HG02973 (cell line): Measurements from ENCODE around the gene ANGEL2.
A peak's percentile ranks its signal among the peaks of the same experiment; 100 is the strongest.
"Not testable (repeated sequence)": the region's sequence is repeated elsewhere in the genome, so short reads cannot be mapped to it uniquely, and the experiment has no call there.

Source experiments
- ATAC-seq: cut with Tn5 transposase; IDR thresholded peaks from one replicate; pipeline ENCODE4 v1.9.1; 2021; ENCODE audit warnings: moderate library complexity; ENCODE audit not compliant: unreplicated experiment

ANGEL2 gene, protein sequence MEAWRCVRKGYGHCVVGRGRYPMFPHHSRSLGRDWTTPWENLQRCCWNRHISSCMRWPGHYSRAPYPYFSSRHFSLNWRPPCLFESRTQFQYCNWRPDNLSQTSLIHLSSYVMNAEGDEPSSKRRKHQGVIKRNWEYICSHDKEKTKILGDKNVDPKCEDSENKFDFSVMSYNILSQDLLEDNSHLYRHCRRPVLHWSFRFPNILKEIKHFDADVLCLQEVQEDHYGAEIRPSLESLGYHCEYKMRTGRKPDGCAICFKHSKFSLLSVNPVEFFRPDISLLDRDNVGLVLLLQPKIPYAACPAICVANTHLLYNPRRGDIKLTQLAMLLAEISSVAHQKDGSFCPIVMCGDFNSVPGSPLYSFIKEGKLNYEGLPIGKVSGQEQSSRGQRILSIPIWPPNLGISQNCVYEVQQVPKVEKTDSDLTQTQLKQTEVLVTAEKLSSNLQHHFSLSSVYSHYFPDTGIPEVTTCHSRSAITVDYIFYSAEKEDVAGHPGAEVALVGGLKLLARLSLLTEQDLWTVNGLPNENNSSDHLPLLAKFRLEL

DNA sequence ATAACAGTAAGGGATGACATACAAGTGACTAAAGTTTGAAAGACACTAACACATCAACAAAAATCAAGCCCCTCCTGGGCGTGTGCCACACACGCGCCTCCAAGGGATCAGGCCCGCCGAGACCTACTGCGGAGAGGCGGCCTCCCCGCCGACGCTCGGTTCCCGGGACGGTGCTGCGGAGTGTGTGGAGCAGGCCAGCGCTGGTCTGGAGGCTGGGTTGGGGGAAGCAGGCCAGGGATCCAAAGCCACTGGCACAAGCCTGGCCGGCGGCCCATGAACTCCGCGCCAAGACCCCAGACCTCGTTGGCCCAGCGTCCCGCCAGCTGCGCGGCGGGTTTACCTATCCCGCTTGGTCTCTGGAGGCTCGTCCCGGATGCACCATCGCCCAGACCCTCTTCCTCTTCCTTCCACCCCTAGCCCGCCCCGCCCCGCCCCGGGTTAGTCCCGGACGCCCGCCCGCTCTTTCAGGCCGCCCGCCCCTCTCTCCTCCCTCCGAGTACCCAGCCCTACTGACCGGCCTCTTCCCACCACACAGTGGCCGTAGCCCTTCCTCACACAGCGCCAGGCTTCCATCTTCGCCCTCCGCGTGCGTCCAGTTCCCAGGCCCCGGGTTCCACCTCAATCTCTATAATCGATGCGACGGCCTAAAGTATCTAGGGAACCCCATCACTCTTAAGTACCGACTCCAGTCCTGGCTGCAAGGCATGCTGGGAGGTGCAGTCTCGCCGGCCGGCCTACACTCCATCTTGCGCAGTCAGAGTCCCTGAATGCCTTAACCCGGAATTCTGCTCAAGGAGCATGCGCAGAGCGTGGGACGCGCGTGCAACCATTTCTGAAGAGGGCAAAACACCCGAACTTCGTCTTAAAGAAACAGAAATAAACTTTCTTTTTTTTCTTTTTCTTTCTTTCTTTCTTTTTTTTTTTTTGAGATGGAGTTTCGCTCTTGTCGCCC is at the start of gene ANGEL2:
Gene ANGEL2 (minus strand): TSS at position 769 of the 952 bp plus-strand sequence. CDS start 196 bp downstream, at position 573.
- ATAC-seq: peak; percentile 95

GRCh38 chr1:213061263-213061662 is 45.6 kb upstream of the ANGEL2 start:
- no peak for ATAC-seq

DNA sequence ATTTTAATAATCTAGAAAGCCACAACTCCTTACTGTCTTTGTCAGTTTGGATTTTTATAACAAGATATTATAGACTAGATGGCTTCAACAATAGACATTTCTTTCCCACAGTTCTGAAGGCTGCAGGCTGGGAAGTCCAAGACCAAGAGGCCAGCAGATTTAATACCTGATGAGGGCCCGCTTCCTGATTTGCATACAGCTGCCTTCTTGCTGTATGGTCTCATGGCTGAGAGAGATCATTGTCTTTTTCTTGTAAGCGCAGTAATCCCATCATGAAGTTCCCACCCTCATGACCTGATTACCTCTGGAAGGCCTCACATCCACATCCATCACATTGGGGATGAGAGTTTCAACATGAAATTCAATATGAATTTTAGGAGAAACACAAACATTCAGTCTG is 45.2 kb upstream of the ANGEL2 start:
- no peak for ATAC-seq

DNA sequence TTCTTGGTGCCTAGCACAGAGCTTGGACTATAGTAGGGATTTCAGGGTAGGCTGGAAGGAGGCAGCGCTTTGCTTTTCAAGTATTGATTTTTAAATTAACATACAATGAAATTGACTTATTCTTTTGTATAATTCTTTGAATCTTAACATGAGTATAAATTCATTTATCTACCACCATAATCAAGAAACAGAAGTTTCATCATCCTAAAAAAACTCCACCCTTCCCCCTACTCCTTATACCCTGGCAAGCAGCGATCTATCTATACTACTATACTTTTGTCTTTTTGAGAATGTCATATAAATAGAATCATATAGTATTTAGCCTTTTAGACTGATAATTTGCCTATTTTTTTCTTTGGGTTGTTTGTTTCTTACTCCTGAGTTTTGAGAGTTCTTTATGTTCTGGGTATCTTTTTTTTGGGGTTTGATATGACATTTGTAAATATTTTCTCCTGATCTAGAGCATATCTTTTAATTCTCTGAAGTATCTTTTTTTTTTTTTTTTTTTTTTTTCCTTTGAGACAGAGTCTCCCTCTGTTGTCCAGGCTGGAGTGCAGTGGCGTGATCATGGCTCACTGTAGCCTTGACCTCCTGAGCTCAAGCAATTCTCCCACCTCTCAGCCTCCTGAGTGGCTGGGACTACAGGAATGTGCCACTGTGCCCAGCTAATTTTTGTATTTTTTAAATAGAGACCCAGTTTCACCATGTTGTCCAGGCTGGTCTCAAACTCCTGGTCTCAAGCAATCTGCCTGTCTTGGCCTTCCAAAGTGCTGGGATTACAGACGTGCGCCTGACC is 41.8 kb upstream of the ANGEL2 start:
- no peak for ATAC-seq

DNA sequence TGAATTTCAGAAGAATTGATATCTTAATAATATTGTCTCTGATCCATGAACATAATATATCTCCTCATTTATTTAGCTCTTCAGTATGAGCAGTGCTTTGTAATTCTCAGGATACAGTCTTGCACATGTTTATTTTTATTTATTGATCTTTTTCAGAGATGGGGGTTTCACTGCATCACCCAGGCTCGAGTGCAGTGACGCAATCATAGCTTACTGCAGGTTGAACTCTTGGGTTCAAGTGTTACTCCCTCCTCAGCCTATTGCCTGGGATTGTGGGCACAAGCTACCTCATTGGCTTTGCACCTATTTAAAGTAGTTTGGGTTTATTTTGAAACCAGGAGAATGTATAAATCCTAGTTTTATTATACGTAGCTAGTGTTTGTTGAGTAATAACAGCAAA is 40.1 kb upstream of the ANGEL2 start:
- no peak for ATAC-seq

DNA sequence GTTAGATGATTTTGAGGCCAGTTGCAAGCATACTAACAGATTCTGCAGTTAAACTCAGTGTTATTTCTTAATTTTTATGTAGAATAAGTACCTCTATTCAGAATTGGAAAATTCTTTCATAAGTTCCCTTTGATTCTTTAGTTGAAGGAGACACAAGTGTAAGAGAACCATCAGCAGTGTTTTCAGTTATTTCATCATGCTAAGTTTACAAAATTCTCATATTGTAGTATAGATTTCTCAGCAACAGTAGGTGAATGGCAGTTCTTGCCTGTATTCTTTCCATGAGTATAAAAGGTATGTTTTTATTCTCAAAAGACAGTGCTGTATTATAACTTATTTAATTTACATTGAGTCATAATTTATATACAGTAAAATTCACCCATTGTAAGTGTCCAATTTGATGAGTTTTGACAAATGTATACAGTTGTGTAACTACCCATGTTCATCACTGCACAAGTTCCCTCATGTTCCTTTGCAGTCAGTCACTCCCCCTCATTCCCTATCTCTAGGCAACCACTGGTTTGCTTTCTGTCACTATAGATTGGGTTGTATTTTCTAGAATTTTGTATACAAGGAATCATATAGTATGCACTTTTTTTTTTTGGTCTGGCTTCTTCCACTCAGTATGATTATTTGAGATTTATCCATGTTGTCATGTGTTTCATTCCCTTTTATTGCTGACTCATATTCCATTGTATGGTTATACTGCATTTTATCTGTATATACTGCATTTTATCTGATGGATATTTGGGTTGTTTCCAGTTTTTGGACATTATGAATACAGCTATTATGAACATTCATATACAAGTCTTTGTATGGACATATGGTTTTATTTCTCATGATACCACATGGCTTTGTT is 39.3 kb upstream of the ANGEL2 start:
- no peak for ATAC-seq

- ATAC-seq: no peak
Measured at GRCh38 chr1:213054142-213054541, 38.5 kb upstream of the ANGEL2 start.

GRCh38 chr1:213053455-213053854 is 37.8 kb upstream of the ANGEL2 start:
- no peak for ATAC-seq

GRCh38 chr1:213051881-213052202 is 36.2 kb upstream of the ANGEL2 start:
- no peak for ATAC-seq

DNA sequence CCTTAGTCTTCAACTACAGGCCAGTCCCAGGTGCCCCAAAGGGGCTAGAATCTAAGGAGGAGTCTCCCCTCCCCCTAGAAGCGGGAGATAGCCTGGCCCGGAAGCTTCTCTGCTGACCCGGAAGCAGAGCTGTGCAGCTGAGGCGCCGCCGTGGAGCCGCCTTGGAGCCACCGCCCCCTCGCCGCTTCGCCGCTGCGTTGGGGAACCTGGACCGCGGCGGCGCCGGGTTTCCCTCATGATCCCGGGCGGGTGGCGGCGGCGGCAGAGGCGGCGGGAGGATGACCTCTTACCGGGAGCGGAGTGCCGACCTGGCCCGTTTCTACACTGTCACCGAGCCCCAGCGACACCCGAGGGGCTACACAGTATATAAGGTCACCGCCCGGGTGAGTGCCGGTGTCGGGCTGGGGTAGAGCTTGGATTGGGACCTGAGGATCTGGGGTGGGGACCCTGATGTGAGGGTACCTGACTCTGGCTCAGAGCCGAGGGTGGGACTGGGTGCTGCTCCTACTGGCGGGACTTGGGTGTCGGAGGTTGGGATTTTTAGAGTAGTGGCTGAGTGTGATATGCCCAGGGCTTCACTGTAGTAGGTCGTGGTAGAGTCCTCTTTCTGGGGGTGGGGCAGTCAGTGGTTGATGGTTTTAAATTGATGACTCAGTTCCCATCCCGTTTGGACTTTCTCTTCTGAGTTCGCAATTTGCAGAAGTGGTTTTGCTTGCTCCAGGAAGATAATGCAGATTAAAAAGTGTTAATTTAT is 35.6 kb upstream of the ANGEL2 start, which contains the start of gene RPS6KC1:
Gene RPS6KC1 (plus strand): TSS at position 115 of the 754 bp plus-strand sequence. CDS start 164 bp downstream, at position 279.
- ATAC-seq: peak; percentile 98

DNA sequence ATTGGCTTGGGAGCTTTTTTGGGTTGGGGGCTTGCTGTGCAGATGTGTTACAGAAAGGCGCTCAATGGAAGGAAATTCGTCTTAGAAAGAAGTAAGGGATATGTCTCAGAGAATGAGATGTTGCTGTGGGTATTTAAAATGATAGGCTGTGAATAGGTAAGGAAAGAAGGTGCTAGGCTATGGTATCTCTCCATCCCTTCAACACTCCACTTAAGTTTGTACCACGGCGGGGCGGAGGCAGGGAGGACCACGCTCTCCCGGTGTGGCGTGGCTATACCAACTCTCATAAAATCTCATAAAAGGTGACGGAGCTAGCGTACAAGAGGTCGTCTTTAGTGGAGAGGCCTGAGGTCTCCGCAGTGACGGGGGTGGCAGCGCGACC is 35.1 kb upstream of the ANGEL2 start:
- peak; percentile 24 for ATAC-seq

DNA sequence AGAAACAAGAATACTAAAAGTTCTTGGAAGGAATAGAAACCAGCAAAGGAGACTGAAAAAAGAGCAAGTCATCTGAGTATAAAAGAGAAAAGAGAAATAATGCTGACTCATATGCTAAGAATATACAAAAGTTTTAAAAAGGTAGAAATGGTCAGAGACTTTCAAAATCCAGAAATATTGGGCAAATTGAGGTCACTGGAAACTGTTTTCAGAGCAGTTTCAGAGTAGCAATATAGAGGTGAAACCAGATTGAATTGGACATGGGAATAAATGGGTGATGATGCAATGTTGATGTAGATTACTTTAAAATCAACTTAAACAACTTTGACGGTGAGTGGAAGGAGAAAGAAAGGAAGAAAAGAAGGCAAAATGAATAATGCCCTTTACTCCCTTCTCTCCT is 33.6 kb upstream of the ANGEL2 start:
- no peak for ATAC-seq

DNA sequence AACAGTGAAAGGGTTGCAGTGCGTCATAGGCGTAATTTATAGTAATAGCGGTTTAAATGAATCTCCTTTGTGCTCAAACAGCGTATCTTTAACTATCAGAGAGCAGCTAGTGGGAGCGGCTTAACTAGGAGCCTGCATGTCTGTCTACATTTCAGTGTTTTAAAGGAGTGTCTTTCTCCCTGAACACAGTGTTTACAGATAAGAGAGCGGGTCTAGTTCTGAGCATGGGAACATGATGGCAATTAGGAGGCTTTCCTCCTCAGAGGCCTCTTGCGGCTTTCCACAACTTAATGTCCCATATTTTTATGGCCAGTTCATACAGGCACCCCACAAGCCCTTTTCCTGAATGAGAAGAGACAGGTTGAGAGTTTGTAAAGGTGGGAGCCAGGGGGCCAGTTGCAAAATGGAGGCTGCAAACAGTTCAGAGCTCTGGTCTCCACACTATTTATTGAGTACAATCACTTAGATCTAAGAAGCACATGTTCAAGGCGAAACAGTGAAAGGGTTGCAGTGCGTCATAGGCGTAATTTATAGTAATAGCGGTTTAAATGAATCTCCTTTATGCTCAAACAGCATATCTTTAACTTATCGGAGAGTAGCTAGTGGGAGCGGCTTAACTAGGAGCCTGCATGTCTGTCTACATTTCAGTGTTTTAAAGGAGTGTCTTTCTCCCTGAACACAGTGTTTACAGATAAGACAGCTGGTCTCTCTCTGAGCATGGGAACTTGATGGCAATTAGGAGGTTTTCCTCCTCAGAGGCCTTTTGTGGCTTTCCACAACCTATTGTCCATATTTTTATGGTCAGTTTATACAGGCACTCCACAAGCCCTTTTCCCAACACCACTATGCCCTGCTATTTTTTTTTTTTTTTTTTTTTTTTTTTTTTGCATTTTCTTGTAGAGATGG is 29.9 kb upstream of the ANGEL2 start:
- not testable (repeated sequence) for ATAC-seq

- no peak for ATAC-seq
Measured at GRCh38 chr1:213041443-213041842, 25.8 kb upstream of the ANGEL2 start.

GRCh38 chr1:213035573-213035972 is 19.9 kb upstream of the ANGEL2 start:
- no peak for ATAC-seq

DNA sequence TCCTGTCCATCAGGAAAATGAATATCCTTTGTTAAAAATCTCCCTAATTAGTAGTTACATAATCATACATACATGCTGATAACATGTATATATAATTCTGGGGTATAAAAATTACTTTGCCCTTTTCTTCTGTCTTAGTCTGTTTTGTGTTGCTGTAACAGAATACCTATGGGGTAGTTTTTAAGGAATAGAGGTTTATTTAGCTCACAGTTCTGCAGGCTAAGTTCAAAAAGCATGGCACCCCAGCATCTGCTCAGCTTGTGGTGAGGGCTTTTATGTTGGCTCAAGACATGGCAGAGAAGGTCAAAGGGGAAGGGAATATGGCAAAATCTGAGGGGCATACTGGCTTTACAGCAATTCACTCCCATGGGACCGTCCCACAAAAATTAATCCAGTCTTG is 19.0 kb upstream of the ANGEL2 start:
- no peak for ATAC-seq

DNA sequence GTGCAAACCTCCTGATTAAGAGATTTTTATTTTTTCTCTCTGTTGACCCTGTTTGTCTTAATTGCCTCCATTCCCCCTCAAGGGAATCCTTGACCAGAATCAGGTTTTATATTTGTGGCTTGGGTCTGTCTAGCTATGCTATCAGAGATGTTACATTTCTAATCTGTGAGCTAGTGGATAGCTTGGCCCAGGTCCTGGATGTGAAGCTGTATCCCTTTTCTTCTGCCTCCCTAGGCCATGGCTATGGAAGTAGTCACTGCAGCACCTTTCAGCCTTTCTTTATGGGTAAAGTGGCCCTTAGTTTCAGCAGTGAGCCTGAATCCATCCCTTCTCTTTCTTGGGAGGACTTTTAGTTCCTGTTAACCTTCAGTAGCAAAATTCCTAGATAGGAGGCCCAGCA is 17.0 kb upstream of the ANGEL2 start:
- ATAC-seq: no peak

GRCh38 chr1:213027024-213027423 is 11.4 kb upstream of the ANGEL2 start:
- not testable (repeated sequence) for ATAC-seq
